ENCODE results near the gene AHNAK.

The AHNAK gene

GRCh38 chr11:62498492-62499286, 47.9 kb downstream of the AHNAK start:
- DNase-seq: no peak

- DNase-seq: no peak
Measured at GRCh38 chr11:62498031-62498430, 48.6 kb downstream of the AHNAK start.

- no peak for DNase-seq
Measured at GRCh38 chr11:62497132-62497801, 49.3 kb downstream of the AHNAK start.

- no peak for DNase-seq
Measured at GRCh38 chr11:62496676-62497075, 49.9 kb downstream of the AHNAK start.

GRCh38 chr11:62494246-62494645, 52.4 kb downstream of the AHNAK start:
- DNase-seq: no peak

GRCh38 chr11:62493801-62494200, 52.8 kb downstream of the AHNAK start:
- no peak for DNase-seq

- no peak for DNase-seq
Measured at GRCh38 chr11:62492586-62492985, 54.0 kb downstream of the AHNAK start.

- DNase-seq: no peak
Measured at GRCh38 chr11:62491571-62492329, 54.9 kb downstream of the AHNAK start.

- DNase-seq: no peak
Measured at GRCh38 chr11:62489204-62489603, 57.4 kb downstream of the AHNAK start.

- DNase-seq: no peak
Measured at GRCh38 chr11:62487738-62488551, 58.7 kb downstream of the AHNAK start.

GRCh38 chr11:62487136-62487535, 59.5 kb downstream of the AHNAK start:
- DNase-seq: no peak

GRCh38 chr11:62484352-62484751, 62.3 kb downstream of the AHNAK start:
- no peak for DNase-seq

GRCh38 chr11:62482753-62483152, 63.9 kb downstream of the AHNAK start:
- no peak for DNase-seq

- no peak for DNase-seq
Measured at GRCh38 chr11:62479631-62480201, 66.9 kb downstream of the AHNAK start.

GRCh38 chr11:62477927-62478326, 68.7 kb downstream of the AHNAK start:
- no peak for DNase-seq

GRCh38 chr11:62472063-62472884, 74.3 kb downstream of the AHNAK start:
- DNase-seq: no peak

GRCh38 chr11:62471603-62472002, 75.0 kb downstream of the AHNAK start:
- no peak for DNase-seq

GRCh38 chr11:62468577-62468976, 78.0 kb downstream of the AHNAK start:
- DNase-seq: no peak

- no peak for DNase-seq
Measured at GRCh38 chr11:62466444-62466843, 80.2 kb downstream of the AHNAK start.

- no peak for DNase-seq
Measured at GRCh38 chr11:62464655-62465054, 82.0 kb downstream of the AHNAK start.

- DNase-seq: no peak
Measured at GRCh38 chr11:62463121-62463542, 83.5 kb downstream of the AHNAK start.

Data from right kidney (tissue), 1 donor.